Islet precursor cell (in vitro differentiated cells): ENCODE data around the gene SPATA32.
"Not testable (repeated sequence)": the region's sequence is repeated elsewhere in the genome, so short reads cannot be mapped to it uniquely, and the experiment has no call there.

Source experiments
- DNase-seq: peaks from one replicate; pipeline ENCODE4 v3.0.0-alpha.2; 2018

The SPATA32 gene

GRCh38 chr17:45270828-45271418, 9.0 kb upstream of the SPATA32 start:
- peak; percentile 80 for DNase-seq

DNA sequence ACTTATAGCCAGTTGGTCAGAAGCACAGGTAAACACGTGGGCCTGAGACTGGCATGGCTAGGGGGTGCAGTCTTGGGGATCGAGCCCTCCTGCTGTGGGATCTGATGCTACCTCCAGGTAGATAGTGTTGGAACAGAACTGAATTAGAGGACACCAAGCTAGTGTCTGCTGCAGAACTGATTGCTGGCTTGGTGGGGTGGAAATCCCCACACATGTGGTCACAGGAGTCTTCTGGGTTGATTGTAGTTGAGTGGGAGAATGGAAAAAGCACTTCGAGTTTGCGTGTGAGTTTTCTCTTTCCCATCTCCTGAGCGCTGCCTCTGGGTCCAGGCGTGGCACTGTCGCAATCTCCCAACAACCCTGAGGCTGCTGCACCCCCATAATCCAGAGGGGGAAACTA, 8.0 kb upstream of the SPATA32 start:
- DNase-seq, result no peak

DNA sequence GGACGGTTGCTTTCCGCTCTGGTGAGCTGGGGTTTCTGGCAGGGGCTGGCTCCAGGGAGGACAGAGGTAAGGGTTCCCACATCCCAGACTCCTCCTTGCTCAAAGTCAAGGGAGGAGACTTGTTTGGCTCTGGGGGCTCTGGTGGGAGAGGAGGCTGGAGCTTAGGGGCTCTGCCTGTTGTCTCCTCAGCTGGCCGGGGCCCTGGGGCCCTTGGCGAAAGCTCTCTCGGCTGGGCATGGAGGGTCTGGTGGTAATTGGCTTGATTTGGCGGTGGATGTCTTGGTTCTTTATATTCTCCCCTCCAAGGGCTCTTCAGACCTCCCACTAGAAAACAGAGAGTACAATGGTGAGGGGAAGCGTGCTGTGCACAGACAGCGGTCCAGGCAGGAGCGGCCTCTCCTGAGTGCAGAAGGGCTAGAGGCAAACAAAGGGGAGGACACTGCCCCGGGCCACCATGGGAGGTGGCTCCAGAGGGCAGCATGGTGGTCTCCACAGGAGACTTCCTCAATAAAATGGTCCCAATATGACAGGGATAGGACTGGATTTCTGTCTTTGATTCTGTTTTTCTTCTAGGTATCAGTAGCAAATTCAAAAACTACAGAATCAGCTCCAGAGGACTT, 5.7 kb upstream of the SPATA32 start:
- DNase-seq, result no peak

GRCh38 chr17:45266372-45266926, 4.6 kb upstream of the SPATA32 start:
- DNase-seq, result no peak

GRCh38 chr17:45265821-45266220, 3.9 kb upstream of the SPATA32 start:
- no peak for DNase-seq

DNA sequence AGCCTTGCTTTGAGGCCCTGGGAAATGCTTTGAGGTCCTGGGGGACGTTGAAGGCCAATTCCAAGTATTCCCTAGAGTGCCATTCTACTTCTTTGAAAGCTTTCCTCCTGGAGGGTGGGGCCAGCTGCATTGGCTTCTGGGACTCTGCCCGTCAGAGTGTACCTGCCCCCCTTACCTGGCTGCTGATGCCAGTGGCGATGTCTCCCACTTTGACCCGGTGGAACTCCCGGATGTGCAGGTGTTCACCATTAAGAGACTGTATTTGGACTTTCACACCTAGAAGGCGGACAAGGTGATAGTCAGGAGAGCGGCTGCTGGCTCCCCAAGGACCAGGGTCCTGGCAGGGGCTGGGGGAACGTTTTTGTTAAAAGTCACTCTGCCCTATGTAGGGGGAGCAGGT, 3.1 kb upstream of the SPATA32 start:
- DNase-seq, result no peak

DNA sequence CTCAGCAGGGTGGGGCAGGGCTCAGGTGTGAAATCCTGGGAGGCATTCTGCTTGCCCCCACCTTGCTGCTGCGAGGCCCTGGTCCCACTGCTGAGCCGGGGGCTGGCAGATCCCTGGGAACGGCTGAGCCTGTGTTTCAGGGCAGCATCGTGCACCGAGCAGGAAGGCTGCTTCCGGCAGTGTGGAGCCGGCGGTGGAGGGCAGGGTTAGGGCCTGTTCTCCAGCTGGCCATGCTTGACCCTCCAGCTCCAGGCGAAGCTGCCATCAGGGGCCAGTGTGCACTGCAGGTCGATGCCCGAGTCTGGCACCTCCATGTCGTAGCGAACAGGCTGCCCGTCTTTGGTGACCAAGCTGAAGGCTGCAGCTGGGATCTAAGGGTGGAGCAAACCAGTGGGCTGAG, 2.5 kb upstream of the SPATA32 start:
- no peak for DNase-seq

GRCh38 chr17:45263477-45263860, 1.6 kb upstream of the SPATA32 start:
- no peak for DNase-seq

DNA sequence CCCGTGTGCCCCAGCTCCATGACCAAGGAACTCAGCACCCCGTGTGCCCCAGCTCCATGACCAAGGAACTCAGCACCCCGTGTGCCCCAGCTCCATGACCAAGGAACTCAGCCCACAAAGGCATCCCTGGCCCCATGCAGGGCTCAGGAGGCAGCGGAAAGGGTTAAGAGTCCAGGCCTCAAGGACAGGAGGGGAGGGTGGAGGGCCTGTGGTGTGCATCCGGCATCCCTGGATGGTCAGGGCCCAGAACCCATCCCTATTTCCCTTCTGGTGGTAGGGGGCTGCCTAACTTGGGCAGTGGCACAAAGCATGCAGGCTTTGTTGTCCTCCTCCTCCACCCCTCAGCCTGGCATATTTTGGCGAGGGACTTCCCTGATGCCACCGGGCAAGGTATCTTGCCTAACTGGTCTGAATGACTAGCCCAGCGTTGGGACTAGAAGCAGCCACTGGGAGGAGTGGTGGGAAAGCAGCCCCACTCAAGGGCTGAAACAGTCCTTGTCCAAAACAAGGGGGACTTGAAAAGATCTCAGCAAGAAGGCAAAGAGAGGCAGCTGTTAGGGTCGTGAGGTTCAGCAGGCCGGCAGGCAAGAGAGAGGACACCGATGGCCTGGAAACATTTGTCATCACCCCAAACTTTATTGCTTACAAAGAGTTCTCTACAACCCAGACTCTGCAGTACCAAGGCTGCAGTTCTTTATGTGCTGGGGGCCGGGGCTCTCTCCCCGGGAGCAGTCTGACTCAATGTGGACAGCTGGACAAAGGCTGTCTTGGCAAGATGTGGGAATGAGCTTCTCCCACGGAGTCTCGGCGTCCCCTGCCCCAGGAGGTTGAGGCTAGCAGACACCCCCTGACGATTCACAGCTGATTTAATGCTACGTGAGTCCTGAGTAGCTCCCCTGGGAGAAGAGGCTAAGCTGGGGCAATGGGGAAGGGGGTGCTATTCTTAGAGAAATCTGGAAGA, 902 bp upstream of the SPATA32 start:
- no peak for DNase-seq

- no peak for DNase-seq
These were observed 1.6 kb downstream of the SPATA32 start for GRCh38 chr17:45260204-45260783.

- no peak for DNase-seq
These were observed 2.9 kb downstream of the SPATA32 start for GRCh38 chr17:45258981-45259380.

DNA sequence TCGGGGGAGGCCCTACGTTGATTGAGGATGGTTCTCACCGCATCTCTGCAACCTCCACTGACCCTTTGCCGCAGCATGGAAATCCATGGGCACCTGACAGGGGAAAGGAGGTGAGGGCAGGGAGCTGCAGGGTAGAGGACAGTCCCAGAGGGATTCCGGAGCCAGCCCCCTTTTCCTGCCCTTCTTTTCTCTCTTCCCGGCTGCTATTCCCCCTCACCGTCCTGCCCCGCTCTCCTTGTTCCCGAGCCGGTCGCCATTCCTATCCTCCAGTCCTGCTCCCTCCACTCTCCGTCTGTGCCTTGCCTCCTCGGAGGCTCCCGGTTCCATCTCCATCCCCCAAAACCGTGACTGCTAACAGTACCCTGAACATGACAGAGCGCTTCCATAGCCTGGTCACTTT, 4.8 kb downstream of the SPATA32 start:
- DNase-seq, result no peak

- DNase-seq, result no peak
These were observed 5.6 kb downstream of the SPATA32 start for GRCh38 chr17:45256114-45256966.

DNA sequence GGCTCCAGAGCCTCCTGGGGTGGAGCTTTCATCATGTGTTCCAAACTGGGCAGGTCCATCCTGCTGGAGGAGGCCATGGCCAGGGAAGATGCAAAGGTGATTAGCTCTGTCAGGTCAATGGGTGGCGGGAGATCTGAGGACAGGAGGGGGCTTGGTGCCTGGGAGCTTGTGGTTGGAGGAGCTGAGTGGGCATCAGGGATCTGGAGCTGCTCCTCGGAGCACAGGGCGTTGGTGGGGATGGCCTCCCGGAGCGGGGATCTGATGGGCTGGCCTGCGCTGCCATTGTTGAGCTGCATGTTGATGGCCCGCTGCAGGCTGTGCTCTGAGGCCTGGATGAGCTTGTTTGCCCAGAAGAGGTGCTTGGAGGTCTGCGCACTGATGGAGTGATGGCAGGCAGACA, 6.5 kb downstream of the SPATA32 start:
- DNase-seq, result no peak

- no peak for DNase-seq
These were observed 8.0 kb downstream of the SPATA32 start for GRCh38 chr17:45253879-45254278.

- DNase-seq, result not testable (repeated sequence)
These were observed 8.7 kb downstream of the SPATA32 start for GRCh38 chr17:45253237-45253636.

DNA sequence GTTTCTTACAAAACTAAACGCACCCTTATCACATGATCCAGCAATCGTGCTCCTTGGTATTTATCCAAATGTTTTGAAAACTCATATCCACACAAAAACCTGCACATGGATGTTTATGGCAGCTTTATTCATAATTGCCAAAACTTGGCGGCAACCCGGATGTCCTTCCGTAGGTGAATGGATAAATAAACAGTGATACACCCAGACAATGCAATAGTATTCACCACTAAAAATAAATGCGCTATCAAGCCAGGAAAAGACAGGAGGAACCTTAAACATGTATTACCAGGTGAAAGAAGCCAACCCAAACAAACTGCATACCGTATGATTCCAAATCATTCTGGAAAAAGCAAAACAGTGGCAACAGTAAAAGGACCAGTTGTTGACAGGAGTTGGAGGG, 10.0 kb downstream of the SPATA32 start:
- no peak for DNase-seq

DNA sequence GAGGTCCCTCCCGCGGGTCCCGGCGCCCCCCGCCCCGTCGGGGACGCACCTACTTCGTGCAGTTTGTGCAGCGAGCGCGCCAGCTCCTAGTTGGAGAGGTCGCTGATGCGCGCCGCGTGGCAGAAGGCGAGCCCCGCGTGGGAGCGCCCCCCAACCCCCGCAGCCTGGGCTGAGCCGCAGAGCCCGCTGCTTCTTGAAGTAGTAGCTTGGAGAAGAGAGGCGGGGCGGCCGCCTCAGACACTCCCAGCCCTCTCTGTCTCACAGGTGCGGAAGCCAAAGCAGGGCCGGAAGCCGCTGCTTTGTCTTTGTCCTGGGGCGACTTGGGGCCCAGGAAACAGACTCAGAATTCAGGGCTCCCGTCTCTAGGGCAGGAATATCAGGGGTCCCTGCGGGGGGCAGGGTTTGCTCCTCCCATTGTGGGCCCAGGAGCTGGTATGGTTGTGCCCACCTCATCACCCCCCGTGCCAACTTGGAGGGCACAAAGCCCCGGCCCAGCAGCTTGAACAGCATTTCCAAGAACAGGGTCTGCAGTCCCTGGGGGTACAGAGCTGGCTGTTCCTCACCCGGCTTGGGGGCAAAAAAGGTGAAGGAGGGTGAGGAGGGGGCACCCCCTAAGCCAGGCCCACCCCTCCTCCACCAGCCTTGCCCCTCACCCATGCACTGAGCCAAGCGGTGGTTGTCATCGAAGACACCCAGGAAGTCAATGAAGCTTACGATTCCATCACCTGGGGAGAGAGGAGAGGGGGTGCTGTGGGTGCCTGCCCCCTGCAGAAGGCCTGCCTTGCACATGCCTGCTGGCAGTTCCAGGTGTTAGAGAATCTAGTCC, 13.5 kb downstream of the SPATA32 start:
- DNase-seq, result peak; percentile 85

- DNase-seq, result peak; percentile 99
These were observed 14.3 kb downstream of the SPATA32 start for GRCh38 chr17:45247429-45248131.

GRCh38 chr17:45246861-45247428, 14.9 kb downstream of the SPATA32 start:
- peak; percentile 89 for DNase-seq
